ENCODE measurements around the gene UTF1.

Gene UTF1

GRCh38 chr10:133230044-133230361 lies at the start of gene UTF1:
Gene UTF1 (plus strand): TSS chr10:133230217. CDS start chr10:133230289, 72 bp downstream.
- DNase-seq (ENCODE audit: low spot score), result no peak

DNA sequence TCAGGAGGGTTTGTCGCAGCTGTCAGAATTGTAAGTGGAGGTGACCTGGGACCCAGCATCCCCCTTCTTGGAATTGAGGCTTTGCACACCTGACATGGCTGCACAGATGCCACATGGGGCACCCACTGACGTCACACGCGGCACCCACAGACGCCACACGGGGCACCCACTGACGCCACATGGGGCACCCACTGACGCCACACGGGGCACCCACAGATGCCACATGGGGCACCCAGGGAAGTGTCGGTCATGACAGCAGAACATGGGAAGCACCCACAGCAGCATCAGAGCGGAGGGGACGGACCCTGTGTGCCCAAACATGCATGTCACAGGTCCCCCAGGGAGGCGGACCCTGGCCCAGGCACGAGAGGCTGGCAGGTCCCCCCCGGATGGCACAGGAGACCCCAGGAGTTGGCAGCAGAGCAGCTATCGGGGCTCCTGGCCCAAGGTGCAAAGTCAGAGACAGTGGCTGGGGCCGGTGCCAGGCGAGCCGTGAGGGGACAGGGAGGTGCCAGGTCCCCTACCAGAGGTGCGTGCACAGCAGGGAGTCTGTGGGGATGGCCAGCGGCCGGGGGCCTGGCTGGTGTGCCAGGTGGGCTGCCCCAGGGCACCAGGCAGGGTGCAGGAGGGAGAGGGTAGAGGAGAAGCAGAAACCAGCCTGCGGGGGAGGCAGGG lies 48.9 kb upstream of the UTF1 start:
- no peak for DNase-seq (ENCODE audit: low spot score)

DNA sequence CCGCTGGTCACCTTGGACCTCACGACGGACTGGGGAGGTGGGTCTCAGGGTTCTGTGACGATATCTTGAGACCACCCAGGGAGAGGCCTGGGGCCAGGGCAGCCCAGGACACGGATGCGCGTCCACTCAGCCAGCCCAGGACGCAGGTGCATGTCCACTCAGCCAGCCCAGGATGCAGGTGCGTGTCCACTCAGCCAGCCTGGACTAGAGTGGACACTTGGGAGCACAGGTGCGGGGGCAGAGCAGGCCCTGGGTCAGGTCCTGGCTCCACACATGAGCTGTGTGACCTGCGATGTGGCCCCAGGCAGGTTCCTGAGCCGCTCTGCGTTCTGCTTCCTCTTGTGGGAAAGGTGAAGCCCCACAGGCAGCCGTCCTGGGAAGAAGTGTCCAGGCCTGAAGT lies 47.8 kb upstream of the UTF1 start:
- no peak for DNase-seq (ENCODE audit: low spot score)

GRCh38 chr10:133182791-133183645 lies 47.0 kb upstream of the UTF1 start:
- DNase-seq (ENCODE audit: low spot score), result no peak

DNA sequence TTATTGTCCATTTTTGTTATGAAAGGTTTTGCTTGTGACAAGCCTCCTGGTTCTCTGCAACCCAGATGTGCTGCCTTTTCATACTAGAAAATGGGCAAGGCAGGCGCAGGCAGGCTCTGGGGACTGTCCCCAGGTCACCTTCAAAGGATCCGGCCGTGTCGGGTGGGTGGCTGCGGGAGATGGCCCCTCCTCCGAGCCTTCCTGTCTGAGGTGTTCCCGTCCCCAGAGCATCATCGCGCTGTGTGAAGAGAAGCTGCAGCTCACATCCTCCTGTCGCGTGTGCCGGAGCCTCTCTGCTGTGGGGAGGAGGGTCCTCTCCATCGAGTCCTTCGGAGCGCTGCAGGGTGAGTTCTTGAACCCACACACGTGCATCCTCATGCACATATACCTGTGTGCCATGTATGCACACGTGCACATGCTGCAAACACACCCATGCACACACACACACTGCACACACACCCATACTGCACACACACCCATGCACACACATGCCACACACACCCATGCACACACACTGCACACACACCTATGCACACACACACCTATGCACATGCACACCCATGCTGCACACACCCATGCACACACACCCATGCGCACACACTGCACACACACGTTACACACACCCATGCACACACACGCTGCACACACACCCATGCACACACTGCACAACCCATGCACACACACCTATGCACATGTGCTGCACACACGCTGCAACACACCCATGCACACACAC lies 46.2 kb upstream of the UTF1 start:
- DNase-seq (ENCODE audit: low spot score), result no peak

DNA sequence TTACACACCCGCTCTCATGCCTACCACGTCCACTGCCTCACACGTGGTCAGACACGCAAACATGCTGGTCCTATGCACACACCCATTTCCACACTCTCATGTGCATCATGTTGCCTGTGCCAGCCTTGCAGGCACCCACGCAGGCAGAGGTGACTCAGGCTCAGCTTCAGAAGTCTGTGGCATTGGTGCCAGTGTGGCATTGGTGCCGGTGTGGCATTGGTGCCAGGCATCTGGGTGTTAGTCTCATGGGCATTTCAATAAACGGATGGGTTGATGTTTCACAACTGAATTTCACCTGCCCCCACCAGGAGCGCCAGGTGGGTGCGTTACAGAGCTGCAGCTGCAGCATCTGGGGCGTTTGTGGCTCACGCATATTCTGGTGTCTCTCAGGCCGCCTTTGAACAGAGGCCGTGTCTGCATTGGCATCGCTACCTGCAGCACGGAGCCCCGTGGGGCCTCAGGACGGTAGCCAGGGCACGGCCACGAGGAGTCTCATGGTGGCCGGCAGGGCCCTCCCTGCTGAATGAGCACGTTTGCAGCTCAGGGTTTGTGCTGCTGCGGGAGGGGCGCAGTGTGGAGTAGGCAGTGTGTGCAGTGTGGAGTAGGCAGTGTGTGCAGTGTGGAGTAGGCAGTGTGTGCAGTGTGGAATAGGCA lies 45.3 kb upstream of the UTF1 start:
- DNase-seq (ENCODE audit: low spot score), result no peak

DNA sequence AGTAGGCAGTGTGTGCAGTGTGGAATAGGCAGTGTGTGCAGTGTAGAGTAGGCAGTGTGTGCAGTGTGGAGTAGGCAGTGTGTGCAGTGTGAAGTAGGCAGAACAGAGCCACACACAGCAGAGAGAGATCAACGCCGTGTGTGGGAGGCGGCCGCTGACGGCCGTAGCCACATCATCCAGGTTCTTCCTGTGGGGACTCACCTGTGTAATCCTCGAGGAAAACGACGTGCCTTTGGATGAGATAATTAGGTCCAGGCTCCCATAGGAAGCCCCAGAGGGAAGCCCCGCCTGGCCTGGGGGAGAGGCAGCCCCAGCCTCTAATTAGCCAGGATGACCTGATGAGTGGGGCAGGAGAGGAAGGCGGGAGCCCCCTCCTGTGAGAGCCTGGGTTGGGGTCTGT lies 44.6 kb upstream of the UTF1 start:
- DNase-seq (ENCODE audit: low spot score), result no peak

DNA sequence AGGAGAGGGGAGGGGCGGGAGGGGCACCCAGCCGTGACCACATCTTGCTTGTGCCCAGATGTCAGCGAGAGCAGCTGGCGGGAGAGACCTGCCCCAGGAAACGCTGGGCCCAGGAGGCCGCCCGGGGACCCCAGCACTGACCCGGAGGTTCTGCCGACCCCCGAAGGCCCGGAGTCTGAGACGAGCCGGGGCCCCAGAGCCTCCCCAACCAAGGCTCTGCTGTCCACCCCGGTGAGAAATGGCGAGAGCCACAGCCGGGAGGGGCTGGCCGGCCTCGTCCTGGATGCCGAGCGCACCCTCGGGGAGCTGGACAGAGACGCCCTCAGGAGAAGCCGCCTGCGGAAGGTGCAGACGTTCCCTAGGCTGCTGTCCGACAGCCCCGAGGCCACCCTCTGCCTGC lies 44.1 kb upstream of the UTF1 start:
- DNase-seq (ENCODE audit: low spot score), result no peak

- DNase-seq (ENCODE audit: low spot score), result no peak
Measured at GRCh38 chr10:133186416-133187090, 43.5 kb upstream of the UTF1 start.

GRCh38 chr10:133187091-133187905 lies 42.7 kb upstream of the UTF1 start:
- DNase-seq (ENCODE audit: low spot score), result no peak

DNA sequence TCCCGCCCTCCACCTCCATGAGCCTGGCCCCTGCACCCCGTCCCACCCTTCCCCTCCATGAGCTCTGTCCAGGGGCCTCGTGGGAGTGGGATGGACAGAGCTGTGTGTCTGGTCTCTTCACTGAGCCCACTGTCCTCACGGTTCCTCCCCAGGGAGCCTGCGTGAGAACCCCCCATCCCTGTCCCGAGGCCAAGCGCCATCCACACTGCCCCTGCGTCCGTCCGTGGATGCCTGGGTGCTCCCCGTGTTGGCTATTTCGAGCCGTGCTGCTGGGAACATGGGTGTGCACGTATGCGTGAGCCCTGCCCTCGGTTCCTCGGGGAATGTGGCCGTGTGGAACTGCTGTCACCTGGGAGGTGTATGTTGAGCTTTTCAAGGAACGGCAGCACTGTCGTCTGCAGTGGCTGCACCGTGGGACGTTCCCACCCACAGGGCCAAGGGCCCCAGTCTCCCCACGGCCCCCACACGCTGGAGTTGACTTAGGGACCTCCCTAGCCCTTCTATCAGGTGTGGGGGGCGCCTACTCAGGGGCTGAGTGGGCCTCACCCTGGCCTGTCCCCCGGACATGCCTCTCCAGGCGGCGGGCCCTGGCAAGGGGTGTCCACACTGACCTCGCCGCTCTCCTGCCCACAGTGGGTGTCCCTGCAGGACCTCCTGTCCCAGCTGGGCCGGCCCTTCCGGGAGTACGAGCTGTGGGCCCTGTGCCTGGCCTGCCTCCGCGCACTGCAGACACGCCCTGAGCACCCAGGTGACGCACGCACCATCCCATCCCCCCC lies 41.9 kb upstream of the UTF1 start:
- DNase-seq (ENCODE audit: low spot score), result no peak

DNA sequence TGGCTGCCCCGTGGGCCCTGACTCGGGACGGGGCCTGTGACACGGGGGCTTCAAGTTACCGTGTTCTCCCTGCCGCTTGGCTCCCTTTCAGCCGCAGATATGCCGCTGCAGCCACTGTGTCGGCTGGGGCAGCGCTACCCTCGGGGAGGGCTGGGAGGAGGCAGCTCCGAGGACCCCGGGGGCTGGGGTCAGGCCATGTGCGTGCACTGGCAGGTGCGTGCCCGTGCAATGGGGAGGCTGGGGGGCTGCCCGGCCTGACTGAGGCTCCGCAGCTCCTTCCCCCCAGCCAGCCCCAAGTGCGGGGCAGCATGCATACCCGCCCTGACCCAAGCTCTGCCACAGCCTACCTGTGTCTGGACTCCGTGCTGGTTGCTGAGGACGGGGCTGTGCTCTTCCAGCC lies 40.8 kb upstream of the UTF1 start:
- DNase-seq (ENCODE audit: low spot score), result no peak

DNA sequence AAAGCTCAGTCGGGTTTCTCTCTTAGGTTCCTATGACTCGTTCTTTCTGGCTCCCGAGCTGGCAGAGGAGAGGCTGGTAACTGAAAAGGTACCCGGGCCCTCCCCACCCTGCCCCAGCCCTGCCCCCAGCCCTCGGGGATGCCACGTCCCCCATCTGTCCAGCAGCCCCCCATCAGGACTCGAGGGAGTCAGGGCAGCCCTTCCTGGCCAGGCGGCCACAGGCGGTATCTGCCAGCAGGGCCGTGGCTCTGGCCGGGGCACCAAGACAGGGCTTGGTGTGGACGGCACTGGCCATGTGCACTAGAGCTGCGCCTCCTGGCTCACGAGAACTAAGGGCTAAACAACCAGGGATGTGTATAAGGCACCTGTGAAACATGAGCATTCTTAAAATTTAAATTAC lies 40.3 kb upstream of the UTF1 start:
- no peak for DNase-seq (ENCODE audit: low spot score)

- DNase-seq (ENCODE audit: low spot score), result no peak
Measured at GRCh38 chr10:133190225-133190624, 39.8 kb upstream of the UTF1 start.

DNA sequence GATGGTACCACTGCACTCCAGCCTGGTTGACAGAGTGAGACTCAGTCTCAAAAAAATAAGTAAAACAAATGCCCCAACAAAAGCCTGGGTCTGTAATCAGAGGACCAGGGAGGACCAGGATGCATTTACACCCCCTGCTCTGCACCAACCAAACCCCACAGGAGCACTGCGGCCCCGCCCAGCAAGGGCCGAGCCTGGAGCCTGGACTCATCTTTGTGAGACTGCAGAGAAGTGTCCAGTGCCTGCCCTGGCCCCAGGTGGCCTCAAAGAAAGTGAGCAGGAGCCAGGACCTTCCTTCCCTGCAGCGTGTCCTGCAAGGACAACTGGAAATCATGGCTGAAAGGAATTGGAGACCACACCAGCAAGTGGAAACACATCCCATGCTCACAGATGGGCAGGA lies 38.4 kb upstream of the UTF1 start:
- DNase-seq (ENCODE audit: low spot score), result no peak

DNA sequence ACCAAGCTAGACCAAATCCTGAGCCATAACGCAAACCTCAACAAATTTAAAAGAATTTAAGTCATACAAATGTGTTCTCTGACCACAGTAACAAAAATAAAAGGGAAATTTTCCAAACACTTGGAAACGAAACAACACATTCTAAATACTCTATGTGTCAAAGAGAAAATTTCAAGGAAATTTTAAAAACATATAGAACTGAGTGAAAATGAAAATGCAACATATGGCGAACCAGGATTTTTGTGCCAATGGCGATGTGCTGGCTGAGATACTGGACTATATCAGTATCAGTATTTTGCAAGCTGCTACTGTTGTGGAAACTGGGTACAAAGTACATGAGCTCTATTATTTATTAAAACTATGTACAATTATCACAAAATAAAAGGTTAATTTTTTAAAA lies 35.9 kb upstream of the UTF1 start:
- DNase-seq (ENCODE audit: low spot score), result no peak

- DNase-seq (ENCODE audit: low spot score), result no peak
Measured at GRCh38 chr10:133195096-133195495, 34.9 kb upstream of the UTF1 start.

GRCh38 chr10:133195611-133196010 lies 34.4 kb upstream of the UTF1 start:
- DNase-seq (ENCODE audit: low spot score), result no peak

DNA sequence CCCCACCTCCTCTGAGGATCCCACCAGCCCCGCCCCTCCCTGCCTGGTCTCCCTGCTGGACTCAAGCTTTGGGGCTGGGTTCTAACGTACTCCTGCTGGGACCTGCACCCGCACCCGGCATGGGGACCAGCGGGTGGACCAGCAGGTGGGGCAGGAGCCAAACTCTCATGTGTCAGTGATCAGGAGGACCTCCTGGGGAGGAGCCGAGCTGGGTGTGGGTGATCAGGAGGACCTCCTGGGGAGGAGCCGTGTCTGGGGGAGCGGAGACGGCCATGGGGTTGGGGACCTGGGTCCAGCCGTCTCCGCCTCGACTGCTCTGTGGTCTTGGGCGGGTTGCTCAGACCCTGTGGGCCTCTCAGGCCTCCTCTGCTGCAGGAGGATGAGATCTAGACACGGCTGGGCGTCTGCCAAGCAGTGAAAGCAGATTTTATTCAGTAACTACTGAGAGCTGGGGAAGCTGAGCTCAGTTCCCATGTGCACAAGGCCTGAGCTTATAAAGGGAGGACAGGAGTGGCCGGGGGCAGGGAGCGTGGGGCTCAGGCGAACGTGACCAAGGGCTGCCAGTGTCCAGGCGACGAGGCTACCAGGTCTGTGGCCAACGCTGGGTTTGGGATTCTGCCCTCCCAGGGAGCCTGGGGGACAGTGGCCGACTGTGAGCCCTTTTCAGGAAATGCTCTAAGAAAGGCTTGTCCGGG lies 33.6 kb upstream of the UTF1 start:
- DNase-seq (ENCODE audit: low spot score), result no peak

Measured in iPS-NIHi11 (cell line).